ENCODE results near the gene TNF.

GRCh38 chr6:31534521-31535040, 40.8 kb upstream of the TNF start:
- TF ChIP-seq CTCF (IDR thresholded peaks at IDR 0.05; ENCODE audit: insufficient read depth, low read length, poor library complexity, severe bottlenecking) (no peak), EZH2phosphoT487 (conservative IDR thresholded peaks at IDR 0.05; ENCODE audit: low read length) (no peak)
